GM12878 (cell line): ENCODE measurements around the gene DIRAS3.

ENCODE experiments used
- BHLHE40 ChIP-seq, 2 experiments: fragments of 450-650 bp in 1 of 2; IDR thresholded peaks; 2 replicates each; pipeline ENCODE4 v1.6.1; 2011 to 2017; ENCODE audit warnings: low read depth in 2 of 2, borderline replicate concordance in 1 of 2, improper control_type of control experiment in 1 of 2, low read length in 1 of 2, mild to moderate bottlenecking in 1 of 2
- EP300 ChIP-seq, 2 experiments: fragments of 150-350 bp in 1 of 2; IDR thresholded peaks; 2 replicates each; pipeline ENCODE4 v1.6.1; 2011 to 2012; ENCODE audit warnings: low read depth in 2 of 2, low read length in 2 of 2, borderline replicate concordance in 1 of 2, improper control_type of control experiment in 1 of 2, inconsistent platforms in 1 of 2; ENCODE audit not compliant: control insufficient read depth in 1 of 2
- LARP7 ChIP-seq: fragments of 450-650 bp; IDR thresholded peaks from 2 replicates; pipeline ENCODE4 v1.6.1; 2017; ENCODE audit warnings: mild to moderate bottlenecking
- MAX ChIP-seq: IDR thresholded peaks from 2 replicates; pipeline ENCODE4 v1.6.1; 2012; ENCODE audit warnings: low read depth, low read length, improper control_type of control experiment
- ZNF217 ChIP-seq: fragments of 450-650 bp; IDR thresholded peaks from 2 replicates; pipeline ENCODE4 v1.6.1; 2017; ENCODE audit warnings: antibody characterized with exemption, mild to moderate bottlenecking

- TF ChIP-seq MAX (no peak), EP300 (IDR thresholded peaks at IDR 0.05; ENCODE audit: borderline replicate concordance in 1 of 2, control insufficient read depth in 1 of 2, low read depth in 2 of 2, low read length in 2 of 2) (no peak), LARP7 (no peak), BHLHE40 (IDR thresholded peaks at IDR 0.05; ENCODE audit: borderline replicate concordance in 1 of 2, low read depth in 2 of 2, low read length in 1 of 2) (no peak), ZNF217 (no peak)
These were observed 33.3 kb upstream of the DIRAS3 start for GRCh38 chr1:68083686-68084085.
